H1 (cell line): ENCODE data around the gene ZNF292. TPM values are rescaled to one million over a fixed set of nuclear protein-coding genes. Genes with fewer than 3 reads are reported as not detected.

Experiments used
- ATF3 ChIP-seq: IDR thresholded peaks from 2 replicates; pipeline ENCODE4 v1.6.1; 2011; ENCODE audit warnings: low read depth, mild to moderate bottlenecking, low read length; ENCODE audit not compliant: insufficient read depth
- NRF1 ChIP-seq: IDR thresholded peaks from 2 replicates; pipeline ENCODE4 v1.6.1; 2011; ENCODE audit warnings: mild to moderate bottlenecking, low read depth, low read length, improper control_type of control experiment
- SIX5 ChIP-seq: IDR thresholded peaks from 2 replicates; pipeline ENCODE4 v1.6.1; 2011; ENCODE audit warnings: mild to moderate bottlenecking, low read depth, low read length
- polyA plus RNA-seq, 7 experiments: library from polyadenylated mRNA; depleted of rRNA in 3 of 7; stranded (reverse) in 5 of 7; unstranded in 2 of 7; fragments of >200 nt in 5 of 7; fragments of 200-250 nt in 2 of 7; gene quantifications; 1 replicate in 5 of 7; 2 replicates in 1 of 7; 4 replicates in 1 of 7; pipeline versions ENCODE4 v1.2.1 to v1.2.3, GENCODE V29; 2011 to 2013; ENCODE audit warnings: missing spikeins in 2 of 7, mixed read lengths in 2 of 7
- total RNA-seq: library from RNA; stranded (reverse); fragmentation: NEBNext Ultra II Directional; extraction: Animal tissue kit (Norgen Biotek cat#: 25700); gene quantifications from 2 replicates; pipeline ENCODE4 v1.2.1, GENCODE V29; 2021

The ZNF292 gene
- total and polyA plus RNA-seq, 2 of the 8 experiments (the other 6 are each of a cell fraction or from before 2014, with no cell fraction given): 6.8 to 44.2 TPM

GRCh38 chr6:87154993-87155841, at the start of gene ZNF292 (continued):
- peak; percentile 97 for TF ChIP-seq ATF3
- no peak for TF ChIP-seq SIX5
- no peak for TF ChIP-seq NRF1
- TF ChIP-seq, all 59 proteins: peak for 25
